IMR-90 (cell line): ENCODE data around the gene KCNA10. TPM values are rescaled to one million over a fixed set of nuclear protein-coding genes. Genes with fewer than 3 reads are reported as not detected.

Experiments
- ATAC-seq: fragments of 200-7000 bp; cut with Tn5 transposase; 2 replicates; pipeline ENCODE4 v1.9.1; 2020; ENCODE audit warnings: low read depth, mild to moderate bottlenecking, moderate library complexity
- BruUV-seq: library from RNA; stranded (reverse); fragments of 400-500 nt; replicated peaks from 2 replicates; lab custom pipeline; 2021; lab: Mats Ljungman, UMichigan
- CTCF ChIA-PET: fragments of 300-600 bp; formaldehyde crosslinking; extraction: SDS; loops from one replicate; lab custom pipeline; 2021; ENCODE audit warnings: antibody characterized with exemption; lab: Yijun Ruan, JAX
- POLR2A ChIA-PET: fragments of 300-600 bp; sonication (Branson Sonifier 250); formaldehyde crosslinking; loops from one replicate; lab custom pipeline; 2022; ENCODE audit warnings: antibody characterized with exemption; ENCODE audit not compliant: unreplicated experiment; lab: Charles Lee
- DNase-seq: peaks from one replicate; pipeline ENCODE4 v3.0.0; 2013
- H2AFZ ChIP-seq: replicated peaks from 2 replicates; pipeline ENCODE3; 2013; ENCODE audit warnings: low read length, mild to moderate bottlenecking; ENCODE audit not compliant: poor library complexity
- H2AK5ac ChIP-seq: 2 replicates; pipeline ENCODE4 v1.6.1; 2013; ENCODE audit warnings: low read depth, low read length, inconsistent platforms
- H2AK9ac ChIP-seq: replicated peaks from 2 replicates; pipeline ENCODE3; 2013; ENCODE audit warnings: mild to moderate bottlenecking, low read depth, low read length, moderate library complexity; ENCODE audit not compliant: poor library complexity
- H2BK120ac ChIP-seq: 2 replicates; pipeline ENCODE4 v1.6.1; 2013; ENCODE audit warnings: low read depth, low read length, inconsistent platforms
- H2BK15ac ChIP-seq: 3 replicates; pipeline ENCODE4 v1.6.1; 2013; ENCODE audit warnings: low read depth, low read length, inconsistent platforms
- H2BK20ac ChIP-seq: 2 replicates; pipeline ENCODE4 v1.6.1; 2013; ENCODE audit warnings: low read depth, mild to moderate bottlenecking, inconsistent platforms, low read length, moderate library complexity
- H2BK5ac ChIP-seq: 2 replicates; pipeline ENCODE4 v1.6.1; 2013; ENCODE audit warnings: mild to moderate bottlenecking, low read depth, low read length, inconsistent platforms; ENCODE audit not compliant: poor library complexity, severe bottlenecking
- H3K14ac ChIP-seq: replicated peaks from 2 replicates; pipeline ENCODE4 v1.6.1; 2013; ENCODE audit warnings: low read depth, low read length, inconsistent platforms
- H3K18ac ChIP-seq: 2 replicates; pipeline ENCODE4 v1.6.1; 2013; ENCODE audit warnings: low read depth, low read length, control low read depth
- H3K23ac ChIP-seq: 2 replicates; pipeline ENCODE4 v1.6.1; 2013; ENCODE audit warnings: low read depth, low read length, inconsistent platforms
- H3K27ac ChIP-seq: 2 replicates; pipeline ENCODE4 v1.5.1; 2013; ENCODE audit warnings: mild to moderate bottlenecking, control low read depth, low read length; ENCODE audit not compliant: insufficient read depth
- H3K27me3 ChIP-seq: 2 replicates; pipeline ENCODE4 v1.6.1; 2013; ENCODE audit warnings: low read length; ENCODE audit not compliant: control insufficient read depth, insufficient read depth
- H3K36me3 ChIP-seq: 2 replicates; pipeline ENCODE4 v1.6.1; 2013; ENCODE audit warnings: low read length, mixed read lengths; ENCODE audit not compliant: control insufficient read depth, insufficient read depth
- H3K4ac ChIP-seq: 2 replicates; pipeline ENCODE4 v1.6.1; 2013; ENCODE audit warnings: low read depth, low read length, inconsistent platforms
- H3K4me1 ChIP-seq: 2 replicates; pipeline ENCODE4 v1.6.1; 2013; ENCODE audit warnings: low read length, mixed read lengths; ENCODE audit not compliant: control insufficient read depth, insufficient read depth
- H3K4me2 ChIP-seq: 2 replicates; pipeline ENCODE4 v1.6.1; 2013; ENCODE audit warnings: low read depth, mild to moderate bottlenecking, control low read depth, low read length, moderate library complexity
- H3K4me3 ChIP-seq: 2 replicates; pipeline ENCODE4 v1.5.1; 2013; ENCODE audit warnings: low read depth, mild to moderate bottlenecking, control low read depth, low read length, moderate library complexity; ENCODE audit not compliant: insufficient read depth
- H3K56ac ChIP-seq: 2 replicates; pipeline ENCODE4 v1.6.1; 2013; ENCODE audit warnings: low read length, inconsistent platforms; ENCODE audit not compliant: insufficient read depth; ENCODE audit errors: extremely low read depth
- H3K79me1 ChIP-seq, 2 experiments: 2 replicates each; pipeline ENCODE4 v1.6.1; 2013; ENCODE audit warnings: low read length in 2 of 2, inconsistent platforms in 1 of 2, low read depth in 1 of 2
- H3K9ac ChIP-seq: 2 replicates; pipeline ENCODE4 v1.6.1; 2013; ENCODE audit warnings: low read depth, low read length, control low read depth
- H3K9me1 ChIP-seq: 2 replicates; pipeline ENCODE4 v1.6.1; 2013; ENCODE audit warnings: low read length, inconsistent platforms; ENCODE audit not compliant: insufficient read depth
- H3K9me3 ChIP-seq: 2 replicates; pipeline ENCODE4 v1.6.1; 2013; ENCODE audit warnings: low read length; ENCODE audit not compliant: control insufficient read depth, insufficient read depth
- H4K20me1 ChIP-seq: 2 replicates; pipeline ENCODE4 v1.6.1; 2013; ENCODE audit warnings: low read length, inconsistent platforms; ENCODE audit not compliant: insufficient read depth
- H4K5ac ChIP-seq: 2 replicates; pipeline ENCODE4 v1.6.1; 2013; ENCODE audit warnings: mild to moderate bottlenecking, low read depth, low read length, control low read depth
- H4K8ac ChIP-seq, 2 experiments: 2 replicates each; pipeline ENCODE4 v1.6.1; 2013; ENCODE audit warnings: low read depth in 2 of 2, low read length in 2 of 2, control low read depth in 1 of 2, inconsistent platforms in 1 of 2
- H4K91ac ChIP-seq: 2 replicates; pipeline ENCODE4 v1.6.1; 2013; ENCODE audit warnings: low read depth, low read length, inconsistent platforms; ENCODE audit not compliant: insufficient read depth
- BHLHE40 ChIP-seq: fragments of 150-350 bp; IDR thresholded peaks from 2 replicates; pipeline ENCODE4 v1.6.1; 2016; ENCODE audit warnings: mild to moderate bottlenecking, low read depth, low read length
- CEBPB ChIP-seq: IDR thresholded peaks from 2 replicates; pipeline ENCODE4 v1.6.1; 2012; ENCODE audit warnings: low read depth, low read length, improper control_type of control experiment
- CHD1 ChIP-seq: IDR thresholded peaks from 2 replicates; pipeline ENCODE4 v1.6.1; 2012; ENCODE audit warnings: low read depth, low read length, improper control_type of control experiment
- ELK1 ChIP-seq: fragments of 150-350 bp; IDR thresholded peaks from 2 replicates; pipeline ENCODE4 v1.6.1; 2016; ENCODE audit warnings: low read depth, mild to moderate bottlenecking, low read length, moderate library complexity, borderline replicate concordance
- FOS ChIP-seq: fragments of 150-350 bp; IDR thresholded peaks from 2 replicates; pipeline ENCODE4 v1.6.1; 2016; ENCODE audit warnings: low read depth, low read length
- MAFK ChIP-seq: IDR thresholded peaks from 2 replicates; pipeline ENCODE4 v1.6.1; 2012; ENCODE audit warnings: low read depth, low read length, improper control_type of control experiment
- MAZ ChIP-seq: IDR thresholded peaks from 2 replicates; pipeline ENCODE4 v1.6.1; 2012; ENCODE audit warnings: low read depth, mild to moderate bottlenecking, low read length, improper control_type of control experiment, moderate library complexity, borderline replicate concordance
- NFE2L2 ChIP-seq: fragments of 150-350 bp; IDR thresholded peaks from 2 replicates; pipeline ENCODE4 v1.6.1; 2016; ENCODE audit warnings: low read depth, mild to moderate bottlenecking, low read length
- RFX5 ChIP-seq: IDR thresholded peaks from 2 replicates; pipeline ENCODE4 v1.8.0; 2012; ENCODE audit warnings: low read depth, mild to moderate bottlenecking, low read length, moderate library complexity
- SMC3 ChIP-seq: fragments of 150-350 bp; IDR thresholded peaks from 2 replicates; pipeline ENCODE4 v1.6.1; 2016; ENCODE audit warnings: low read depth, mild to moderate bottlenecking, antibody characterized with exemption, low read length, moderate library complexity
- USF2 ChIP-seq: fragments of 150-350 bp; IDR thresholded peaks from 2 replicates; pipeline ENCODE4 v1.6.1; 2017; ENCODE audit warnings: mild to moderate bottlenecking, antibody characterized with exemption, low read length, low read depth
- WGBS, 2 experiments: methylation state at CpG; one replicate each; pipeline versions ENCODE4 v1.1.5 to v1.1.7; 2013; ENCODE audit warnings: missing lambda C conversion rate in 2 of 2; ENCODE audit not compliant: insufficient read length in 1 of 2; ENCODE audit errors: extremely low coverage in 2 of 2; 5-methylcytosine and 5-hydroxymethylcytosine counted together
- dilution Hi-C: fragments of 300-500 bp; cut with HindIII; formaldehyde crosslinking; loops from one replicate; pipeline ENCODE4 v1.14.3; 2018; ENCODE audit warnings: low sequenced_read_pairs; ENCODE audit not compliant: unreplicated experiment
- in situ Hi-C: fragments of 300-500 bp; cut with MboI; formaldehyde crosslinking; loops from 3 replicates; pipeline ENCODE4 v1.14.3; 2019; ENCODE audit warnings: low sequenced_read_pairs, inconsistent platforms, mixed read lengths
- intact Hi-C: fragments of 100-400 bp; cut with micrococcal nuclease; formaldehyde crosslinking; loops from 2 replicates; pipeline ENCODE4 v1.10.0; 2022
- polyA plus RNA-seq, 3 experiments: library from polyadenylated mRNA; depleted of rRNA; stranded (reverse); fragments of >200 nt; gene quantifications; 2 replicates each; pipeline ENCODE4 v1.2.3, GENCODE V29; 2012; ENCODE audit warnings: low replicate concordance in 1 of 3
- total RNA-seq: library from RNA; depleted of rRNA; stranded (reverse); fragments of >200 nt; gene quantifications from 2 replicates; pipeline ENCODE4 v1.2.3, GENCODE V29; 2012

The KCNA10 gene
- total and polyA plus RNA-seq, 2 of the 4 experiments (the other 2 are of a cell fraction) = not detected

DNA sequence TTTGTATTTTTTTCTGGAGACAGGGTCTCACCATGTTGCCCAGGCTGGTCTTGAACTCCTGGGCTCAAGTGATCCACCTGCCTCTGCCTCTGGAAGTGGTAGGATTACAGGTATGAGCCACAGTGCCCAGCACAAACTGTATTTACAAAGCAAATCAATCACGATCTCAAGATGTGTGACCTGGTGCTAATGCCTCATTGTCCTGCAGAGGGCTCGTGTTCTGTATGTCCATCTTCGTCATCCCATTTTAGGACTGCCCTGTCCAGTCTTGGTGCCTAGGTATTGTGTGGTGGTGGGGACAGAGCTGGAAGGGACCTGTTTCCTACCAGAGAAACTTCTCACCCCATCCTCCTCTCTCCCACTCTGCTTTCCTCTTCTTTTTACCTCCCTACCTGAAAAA is 47.8 kb downstream of the KCNA10 start:
- BruUV-seq = no TSS peak
- no peak overlapping the region for H3K14ac ChIP-seq
- peaks cover 7% of the 10 kb centered on the region for H3K27me3 ChIP-seq
- ATAC-seq = no peak
- no peak for TF ChIP-seq BHLHE40
- no peak for TF ChIP-seq CHD1
- no peak for TF ChIP-seq CEBPB
- no peak for TF ChIP-seq ELK1
- no peak for TF ChIP-seq SMC3
- TF ChIP-seq FOS = no peak
- TF ChIP-seq MAFK = no peak
- TF ChIP-seq RFX5 = no peak
- TF ChIP-seq USF2 = no peak
- TF ChIP-seq NFE2L2 = no peak
- TF ChIP-seq MAZ = no peak
- H3K9me3 ChIP-seq = no peaks in the 10 kb centered on the region
- H2BK120ac ChIP-seq = no peak overlapping the region
- H3K9me1 ChIP-seq = no peaks in the 10 kb centered on the region
- no peaks in the 10 kb centered on the region for H3K36me3 ChIP-seq
- intact Hi-C loops (no loop called here), in situ Hi-C loops (no loop called here), dilution Hi-C loops (no loop called here)
- no peak overlapping the region for H3K4ac ChIP-seq
- H3K56ac ChIP-seq = no peak overlapping the region
- no peak overlapping the region for H3K23ac ChIP-seq
- H3K9ac ChIP-seq = no peak overlapping the region
- no peak overlapping the region for H3K4me2 ChIP-seq
- H4K8ac ChIP-seq = no peak overlapping the region
- H2AK5ac ChIP-seq = no peak overlapping the region; the same call in 1 of the 2 replicates
- WGBS, 2 experiments = no CpG with 5 or more reads among the region's 3 CpGs
- no peaks in the 10 kb centered on the region for H3K79me1 ChIP-seq
- H2BK15ac ChIP-seq = no peak overlapping the region
- H3K4me1 ChIP-seq = no peaks in the 10 kb centered on the region
- POLR2A ChIA-PET = no interaction called here
- H4K91ac ChIP-seq = no peak overlapping the region
- H3K27ac ChIP-seq = no peak overlapping the region
- H4K20me1 ChIP-seq = no peaks in the 10 kb centered on the region
- no peak for DNase-seq
- no peak overlapping the region for H2AFZ ChIP-seq
- H3K4me3 ChIP-seq = no peak overlapping the region
- no peak overlapping the region for H4K5ac ChIP-seq
- H3K18ac ChIP-seq = no peak overlapping the region
- H2BK5ac ChIP-seq = no peak overlapping the region
- H2BK20ac ChIP-seq = no peak overlapping the region
- no peak overlapping the region for H2AK9ac ChIP-seq
- CTCF ChIA-PET = interaction anchor here (1.1 to 1.6 kb wide), 2 partner anchors 11 to 25 kb away, joined by 4 to 7 read pairs; no protein-coding TSS in a partner anchor
